Ishikawa (cell line): ENCODE results near the gene LOXL3.
A peak's percentile ranks its signal among the peaks of the same experiment; 100 is the strongest.

Experiments used
- CEBPB ChIP-seq: IDR thresholded peaks from 2 replicates; pipeline ENCODE4 v1.6.1; 2012
- CREB1 ChIP-seq: IDR thresholded peaks from 2 replicates; pipeline ENCODE4 v1.6.1; 2012; ENCODE audit warnings: low read depth
- EGR1 ChIP-seq: IDR thresholded peaks from 2 replicates; pipeline ENCODE4 v1.6.1; 2012
- EP300 ChIP-seq: IDR thresholded peaks from 2 replicates; pipeline ENCODE4 v1.6.1; 2012; ENCODE audit warnings: borderline replicate concordance
- FOXM1 ChIP-seq: IDR thresholded peaks from 2 replicates; pipeline ENCODE4 v1.6.1; 2012; ENCODE audit warnings: low read depth, borderline replicate concordance
- MAX ChIP-seq: IDR thresholded peaks from 2 replicates; pipeline ENCODE4 v1.6.1; 2012
- NFIC ChIP-seq: IDR thresholded peaks from 2 replicates; pipeline ENCODE4 v1.6.1; 2012
- RAD21 ChIP-seq: IDR thresholded peaks from 2 replicates; pipeline ENCODE4 v1.6.1; 2012; ENCODE audit warnings: low read depth
- REST ChIP-seq: IDR thresholded peaks from 2 replicates; pipeline ENCODE4 v1.6.1; 2012; ENCODE audit warnings: low read depth, mild to moderate bottlenecking
- TAF1 ChIP-seq: IDR thresholded peaks from 2 replicates; pipeline ENCODE4 v1.6.1; 2012; ENCODE audit warnings: low read depth, mild to moderate bottlenecking
- TCF12 ChIP-seq: IDR thresholded peaks from 2 replicates; pipeline ENCODE4 v1.6.1; 2012; ENCODE audit warnings: low read depth
- TEAD4 ChIP-seq: IDR thresholded peaks from 2 replicates; pipeline ENCODE4 v1.6.1; 2012
- USF1 ChIP-seq: IDR thresholded peaks from 2 replicates; pipeline ENCODE4 v1.6.1; 2012
- YY1 ChIP-seq: IDR thresholded peaks from 2 replicates; pipeline ENCODE4 v1.6.1; 2012; ENCODE audit warnings: low read depth
- ZBTB7A ChIP-seq: IDR thresholded peaks from 2 replicates; pipeline ENCODE4 v1.6.1; 2012; ENCODE audit warnings: low read depth

The LOXL3 gene

GRCh38 chr2:74583504-74583903, 29.8 kb upstream of the LOXL3 start:
- no peak for TF ChIP-seq NFIC
- peak; percentile 21; the same call in 1 of the 2 replicates for TF ChIP-seq TEAD4
- TF ChIP-seq TAF1: no peak
- no peak for TF ChIP-seq RAD21
- no peak for TF ChIP-seq CEBPB
- no peak for TF ChIP-seq MAX

GRCh38 chr2:74582184-74582583, 28.4 kb upstream of the LOXL3 start:
- TF ChIP-seq CEBPB (no peak), TEAD4 (no peak), EP300 (no peak), TAF1 (no peak), EGR1 (no peak)

- TF ChIP-seq YY1 (no peak), EP300 (no peak), EGR1 (no peak), TCF12 (no peak), CREB1 (no peak)
Observed at GRCh38 chr2:74581463-74581862, 27.7 kb upstream of the LOXL3 start.

- TF ChIP-seq TCF12: no peak
- TF ChIP-seq YY1: no peak
- no peak for TF ChIP-seq REST
- TF ChIP-seq EP300: no peak
- TF ChIP-seq CREB1: no peak
- TF ChIP-seq USF1: no peak
- TF ChIP-seq FOXM1: no peak
- TF ChIP-seq TAF1: no peak
- TF ChIP-seq CEBPB: no peak
Observed at GRCh38 chr2:74578408-74578807, 24.7 kb upstream of the LOXL3 start.

GRCh38 chr2:74577448-74577847, 23.7 kb upstream of the LOXL3 start:
- no peak for TF ChIP-seq TEAD4
- no peak for TF ChIP-seq RAD21
- TF ChIP-seq YY1: no peak
- TF ChIP-seq REST: no peak
- no peak for TF ChIP-seq USF1
- no peak for TF ChIP-seq EGR1
- TF ChIP-seq TAF1: no peak
- TF ChIP-seq FOXM1: no peak
- TF ChIP-seq ZBTB7A: no peak
- no peak for TF ChIP-seq CREB1
- TF ChIP-seq EP300: no peak
- TF ChIP-seq MAX: no peak
- no peak for TF ChIP-seq NFIC
- TF ChIP-seq TCF12: no peak
- TF ChIP-seq CEBPB: no peak

- TF ChIP-seq EGR1: no peak
Observed at GRCh38 chr2:74576863-74577229, 23.1 kb upstream of the LOXL3 start.

GRCh38 chr2:74576211-74576862, 22.6 kb upstream of the LOXL3 start:
- no peak for TF ChIP-seq USF1
- no peak for TF ChIP-seq EP300
